ENCODE results near the gene MARVELD1. TPM values are rescaled to one million over a fixed set of nuclear protein-coding genes. Genes with fewer than 3 reads are reported as not detected.

Gene MARVELD1
- total and polyA plus RNA-seq, 2 of the 13 experiments (the other 11 are each of a cell fraction or from before 2014, with no cell fraction given) = not detected

DNA sequence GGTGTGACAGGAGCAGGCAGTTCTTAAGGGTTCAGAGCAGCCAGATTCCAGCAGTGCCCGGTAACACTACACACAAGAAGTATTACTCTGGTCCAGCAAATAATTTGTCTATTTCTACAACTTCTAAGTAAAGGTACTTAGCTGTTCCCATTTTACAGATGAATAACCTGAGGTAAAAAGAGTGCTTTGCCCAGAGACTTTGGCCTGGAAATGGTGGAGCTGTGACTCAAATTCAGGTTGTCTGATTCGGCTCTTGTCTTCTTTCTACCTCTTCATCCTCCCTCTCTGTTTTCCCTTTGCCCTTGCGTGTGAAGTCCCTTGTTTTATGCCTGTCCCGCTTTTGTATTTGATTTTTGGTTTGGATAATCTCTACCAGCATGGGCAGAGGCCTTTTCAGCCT is 41.2 kb downstream of the MARVELD1 start:
- CTCF ChIA-PET (ENCODE audit: low intra/inter-chr PET ratio, low total read pairs) = no interaction called here
- H2AFZ ChIP-seq (ENCODE audit: low read length) = no peak overlapping the region

DNA sequence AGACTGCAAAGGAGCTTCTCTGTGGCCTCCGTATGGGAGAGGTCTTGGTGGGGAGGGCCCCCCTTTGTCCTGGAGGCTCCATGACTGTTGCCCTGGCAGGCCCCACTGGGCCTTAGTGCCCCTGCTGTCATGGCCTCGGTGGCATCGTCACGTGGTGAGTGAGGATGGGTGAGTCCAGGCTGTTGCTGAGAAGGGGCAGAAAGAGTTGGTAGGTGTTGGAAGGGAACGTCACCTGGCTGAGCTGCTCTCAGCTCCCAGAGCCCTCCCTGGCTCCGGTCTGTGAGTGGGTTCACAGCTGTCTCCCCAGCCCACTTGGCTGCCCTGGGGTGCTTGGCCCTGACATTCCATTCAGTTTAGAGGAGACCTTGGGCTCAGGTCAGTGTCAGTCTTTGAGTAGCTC is 42.2 kb downstream of the MARVELD1 start:
- DNase-seq (ENCODE audit: low spot score) (no peak), FAIRE-seq (no peak), ATAC-seq (no peak)
- no peak overlapping the region for H3K27ac ChIP-seq (ENCODE audit: extremely low read length, insufficient read depth, low read length)
- H4K20me1 ChIP-seq (ENCODE audit: insufficient read depth, low read length) = no peaks in the 10 kb centered on the region
- H2AFZ ChIP-seq (ENCODE audit: low read length) = no peak overlapping the region
- no peak overlapping the region for H3K4me2 ChIP-seq (ENCODE audit: low read depth, low read length)
- CTCF ChIA-PET (ENCODE audit: low intra/inter-chr PET ratio, low total read pairs) = no interaction called here
- no peak overlapping the region for H3K4me3 ChIP-seq (replicated peaks in 1 of 3; ENCODE audit: insufficient read depth in 1 of 3, low read depth in 2 of 3, low read length in 3 of 3)
- H3K9me3 ChIP-seq (ENCODE audit: low read length) = no peaks in the 10 kb centered on the region
- in situ Hi-C loops (cut with HindIII; ENCODE audit: extremely low pct_ligation_motif_present, low pct_unique_long_range_greater_than_20kb) (loop anchor here (5.0 kb wide), 2 partner anchors 37 to 112 kb away; no protein-coding TSS in a partner anchor), intact Hi-C loops (cut with micrococcal nuclease; ENCODE audit: unreplicated experiment) (no loop called here)
- POLR2A ChIA-PET = no interaction called here
- TF ChIP-seq GLI4 (CRISPR knock-in tag; IDR thresholded peaks at IDR 0.05; ENCODE audit: borderline replicate concordance) = no peak
- H3K4me1 ChIP-seq (ENCODE audit: insufficient read depth, low read length) = peaks cover 16% of the 10 kb centered on the region
- H3K79me2 ChIP-seq (ENCODE audit: insufficient read depth, low read length) = no peaks in the 10 kb centered on the region
- BruUV-seq (replicated peaks) = no TSS peak
- WGBS (ENCODE audit: low lambda C conversion rate) = 100% methylated on average over 2 of the region's 6 CpGs
- no peak overlapping the region for H3K9ac ChIP-seq (ENCODE audit: insufficient read depth, low read depth, low read length)
- peaks cover 43 to 87% of the 10 kb centered on the region in 2 experiments for H3K36me3 ChIP-seq (replicated peaks in 1 of 2; ENCODE audit: control insufficient read depth in 1 of 2, insufficient read depth in 2 of 2, low read length in 2 of 2)
- no peaks in the 10 kb centered on the region for H3K27me3 ChIP-seq (ENCODE audit: control insufficient read depth in 1 of 2, insufficient read depth in 2 of 2, low read length in 2 of 2)

More for the DNA sequence above, 41.2 kb downstream of the MARVELD1 start:
- H3K36me3 ChIP-seq (replicated peaks in 1 of 2; ENCODE audit: control insufficient read depth in 1 of 2, insufficient read depth in 2 of 2, low read length in 2 of 2) = peaks cover 44 to 86% of the 10 kb centered on the region in 2 experiments
- POLR2A ChIA-PET = no interaction called here
- no peaks in the 10 kb centered on the region for H3K9me3 ChIP-seq (ENCODE audit: low read length)
- FAIRE-seq = no peak
- H3K4me3 ChIP-seq (replicated peaks in 1 of 3; ENCODE audit: insufficient read depth in 1 of 3, low read depth in 2 of 3, low read length in 3 of 3) = no peak overlapping the region
- no peak overlapping the region for H3K27ac ChIP-seq (ENCODE audit: extremely low read length, insufficient read depth, low read length)
- no peak for ATAC-seq
- H3K79me2 ChIP-seq (ENCODE audit: insufficient read depth, low read length) = no peaks in the 10 kb centered on the region
- H4K20me1 ChIP-seq (ENCODE audit: insufficient read depth, low read length) = no peaks in the 10 kb centered on the region
- intact Hi-C loops (cut with micrococcal nuclease; ENCODE audit: unreplicated experiment) (no loop called here), in situ Hi-C loops (cut with HindIII; ENCODE audit: extremely low pct_ligation_motif_present, low pct_unique_long_range_greater_than_20kb) (loop anchor here (5.0 kb wide), 2 partner anchors 38 to 113 kb away; no protein-coding TSS in a partner anchor)
- no TSS peak for BruUV-seq (replicated peaks)
- TF ChIP-seq ZNF629 (CRISPR knock-in tag; conservative IDR thresholded peaks at IDR 0.05) (peak; percentile 75), MTF1 (CRISPR knock-in tag; IDR thresholded peaks at IDR 0.05) (no peak)
- no peak overlapping the region for H3K9ac ChIP-seq (ENCODE audit: insufficient read depth, low read depth, low read length)
- H3K27me3 ChIP-seq (ENCODE audit: control insufficient read depth in 1 of 2, insufficient read depth in 2 of 2, low read length in 2 of 2) = no peaks in the 10 kb centered on the region
- DNase-seq (ENCODE audit: low spot score) = no peak
- H3K4me2 ChIP-seq (ENCODE audit: low read depth, low read length) = no peak overlapping the region
- WGBS (ENCODE audit: low lambda C conversion rate) = 65% methylated on average over 3 of the region's 4 CpGs
- H3K4me1 ChIP-seq (ENCODE audit: insufficient read depth, low read length) = peaks cover 9% of the 10 kb centered on the region

All from HepG2 (cell line).